Measurements from ENCODE around the gene LTV1. TPM values are rescaled to one million over a fixed set of nuclear protein-coding genes. Genes with fewer than 3 reads are reported as not detected.
"Not testable (repeated sequence)": the region's sequence is repeated elsewhere in the genome, so short reads cannot be mapped to it uniquely, and the experiment has no call there.

The LTV1 gene, protein sequence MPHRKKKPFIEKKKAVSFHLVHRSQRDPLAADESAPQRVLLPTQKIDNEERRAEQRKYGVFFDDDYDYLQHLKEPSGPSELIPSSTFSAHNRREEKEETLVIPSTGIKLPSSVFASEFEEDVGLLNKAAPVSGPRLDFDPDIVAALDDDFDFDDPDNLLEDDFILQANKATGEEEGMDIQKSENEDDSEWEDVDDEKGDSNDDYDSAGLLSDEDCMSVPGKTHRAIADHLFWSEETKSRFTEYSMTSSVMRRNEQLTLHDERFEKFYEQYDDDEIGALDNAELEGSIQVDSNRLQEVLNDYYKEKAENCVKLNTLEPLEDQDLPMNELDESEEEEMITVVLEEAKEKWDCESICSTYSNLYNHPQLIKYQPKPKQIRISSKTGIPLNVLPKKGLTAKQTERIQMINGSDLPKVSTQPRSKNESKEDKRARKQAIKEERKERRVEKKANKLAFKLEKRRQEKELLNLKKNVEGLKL
- total RNA-seq: 10 to 100 TPM; 20.8 to 22.0 TPM

DNA sequence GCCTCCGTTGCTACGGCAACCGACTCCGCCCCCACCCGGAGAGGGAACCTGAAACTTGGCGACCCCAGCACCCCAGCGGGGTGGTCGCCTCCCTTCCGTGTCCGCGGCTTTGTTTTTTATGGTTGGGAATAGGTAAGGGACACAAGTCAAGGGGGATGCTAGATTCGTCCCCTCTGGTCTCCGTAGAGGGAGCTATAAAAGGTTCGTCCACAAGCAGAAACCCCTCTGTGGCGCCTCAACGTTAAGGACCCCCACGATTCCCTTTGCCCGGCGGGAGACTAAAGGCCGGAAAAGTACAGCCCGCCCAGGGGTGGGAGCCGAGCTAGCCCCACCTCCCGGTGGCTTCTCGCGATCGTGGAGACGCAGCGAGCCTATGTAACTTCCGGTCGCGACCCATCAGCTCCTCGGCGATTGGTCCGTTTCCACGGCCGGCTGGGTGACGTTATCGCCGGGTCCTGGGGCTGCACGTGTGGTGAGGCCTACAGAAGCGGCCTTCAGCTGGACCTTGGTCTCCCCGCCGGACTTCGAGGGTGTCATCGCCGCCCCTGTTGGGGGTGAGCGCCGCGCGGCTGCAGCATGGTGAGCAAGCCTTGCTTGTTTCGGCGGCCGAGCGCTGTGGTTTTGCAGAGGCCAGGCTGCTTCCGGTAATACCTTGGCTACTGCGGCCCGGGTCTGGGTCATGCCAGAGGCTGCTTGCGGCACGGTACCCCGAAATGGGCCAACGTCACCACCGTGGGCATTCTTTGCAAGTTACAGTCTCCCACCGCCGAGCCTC lies at the start of gene LTV1:
Gene LTV1, plus strand, starts transcription at position 437 of the 775 bp plus-strand sequence. Its CDS starts 140 bp downstream, at position 577.
- ATAC-seq (ENCODE audit: low read depth): peak; percentile 96
- Mint-ChIP-seq H3K4me3 (peak within 1 kb of the TSS; percentile 98), H3K27me3 (no peaks in the 10 kb centered on the region), H3K36me3 (peaks cover 17% of the 10 kb centered on the region), H3K27ac (peak within 1 kb of the TSS; percentile 96), H3K4me1 (peaks cover 21% of the 10 kb centered on the region), H3K9me3 (no peaks in the 10 kb centered on the region)
- peak; percentile 92 for DNase-seq
- POLR2A ChIA-PET: interaction anchor here (0.7 to 1.6 kb wide), 11 partner anchors 15 to 1695 kb away, joined by 3 to 9 read pairs (median 4); partner anchors contain the start of genes FUCA2 and SF3B5

- DNase-seq; H3K27me3 Mint-ChIP-seq; H3K4me3 Mint-ChIP-seq; H3K27ac Mint-ChIP-seq; ATAC-seq (ENCODE audit: low read depth); POLR2A ChIA-PET; H3K4me1 Mint-ChIP-seq: not testable (repeated sequence)
- Mint-ChIP-seq H3K36me3 (peaks cover 44% of the 10 kb centered on the region), H3K9me3 (peaks cover 28% of the 10 kb centered on the region)
Observed at GRCh38 chr6:143796551-143796950, 46.6 kb upstream of the LTV1 start.

DNA sequence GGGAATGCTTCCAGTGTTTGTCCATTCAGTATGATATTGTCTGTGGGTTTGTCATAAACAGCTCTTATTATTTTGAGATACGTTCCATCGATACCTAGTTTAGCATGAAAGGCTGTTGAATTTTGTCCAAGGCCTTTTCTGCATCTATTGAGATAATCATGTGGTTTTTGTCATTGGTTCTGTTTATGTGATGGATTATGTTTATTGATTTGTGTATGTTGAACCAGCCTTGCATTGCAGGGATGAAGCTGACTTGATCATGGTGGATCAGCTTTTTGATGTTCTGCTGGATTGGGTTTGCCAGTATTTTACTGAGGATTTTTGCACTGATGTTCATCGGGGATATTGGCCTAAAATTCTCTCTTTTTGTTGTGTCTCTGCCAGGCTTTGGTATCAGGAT lies 44.7 kb upstream of the LTV1 start:
- H3K4me1 Mint-ChIP-seq; H3K27me3 Mint-ChIP-seq; POLR2A ChIA-PET; DNase-seq; ATAC-seq (ENCODE audit: low read depth); H3K4me3 Mint-ChIP-seq; H3K27ac Mint-ChIP-seq: not testable (repeated sequence)
- Mint-ChIP-seq H3K36me3 (peaks cover 38% of the 10 kb centered on the region), H3K9me3 (peaks cover 20% of the 10 kb centered on the region)

DNA sequence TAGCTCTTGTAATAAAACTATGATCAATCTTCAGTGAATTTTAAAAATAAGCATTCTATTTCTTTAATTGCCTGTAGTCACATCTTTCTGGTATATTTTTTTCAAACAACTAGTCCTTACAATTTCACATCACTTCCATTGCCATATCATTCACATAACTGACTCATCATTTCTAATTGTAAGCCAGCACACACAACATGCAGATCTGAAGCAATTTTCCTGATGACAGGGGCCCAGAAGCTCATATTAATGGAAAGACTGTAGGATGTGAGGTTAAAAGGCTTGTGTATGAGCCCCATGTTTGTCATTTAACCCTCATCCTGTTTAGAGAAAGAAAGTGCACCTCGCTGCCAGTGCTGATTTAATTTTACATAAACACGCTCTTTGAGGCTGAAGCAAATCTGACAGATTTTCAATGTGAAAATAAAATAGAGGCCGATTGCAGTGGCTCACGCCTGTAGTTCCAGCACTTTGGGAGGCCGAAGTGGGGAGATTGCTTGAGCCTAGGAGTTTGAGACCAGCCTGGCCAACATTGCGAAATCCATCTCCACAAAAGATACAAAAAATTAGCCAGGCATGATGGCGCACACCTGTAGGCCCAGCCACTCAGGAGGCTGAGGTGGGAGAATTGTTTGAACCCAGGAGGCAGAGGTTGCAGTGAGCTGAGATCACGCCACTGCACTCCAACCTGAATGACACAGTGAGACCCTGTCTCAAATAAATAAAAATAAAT lies 40.1 kb upstream of the LTV1 start:
- H3K27me3 Mint-ChIP-seq: no peaks in the 10 kb centered on the region
- peaks cover 11% of the 10 kb centered on the region for H3K4me1 Mint-ChIP-seq
- H3K27ac Mint-ChIP-seq: no peak overlapping the region
- peaks cover 39% of the 10 kb centered on the region for H3K36me3 Mint-ChIP-seq
- H3K4me3 Mint-ChIP-seq: no peak overlapping the region
- POLR2A ChIA-PET: no interaction called here
- no peak for DNase-seq
- H3K9me3 Mint-ChIP-seq: peaks cover 18% of the 10 kb centered on the region
- no peak for ATAC-seq (ENCODE audit: low read depth)

DNA sequence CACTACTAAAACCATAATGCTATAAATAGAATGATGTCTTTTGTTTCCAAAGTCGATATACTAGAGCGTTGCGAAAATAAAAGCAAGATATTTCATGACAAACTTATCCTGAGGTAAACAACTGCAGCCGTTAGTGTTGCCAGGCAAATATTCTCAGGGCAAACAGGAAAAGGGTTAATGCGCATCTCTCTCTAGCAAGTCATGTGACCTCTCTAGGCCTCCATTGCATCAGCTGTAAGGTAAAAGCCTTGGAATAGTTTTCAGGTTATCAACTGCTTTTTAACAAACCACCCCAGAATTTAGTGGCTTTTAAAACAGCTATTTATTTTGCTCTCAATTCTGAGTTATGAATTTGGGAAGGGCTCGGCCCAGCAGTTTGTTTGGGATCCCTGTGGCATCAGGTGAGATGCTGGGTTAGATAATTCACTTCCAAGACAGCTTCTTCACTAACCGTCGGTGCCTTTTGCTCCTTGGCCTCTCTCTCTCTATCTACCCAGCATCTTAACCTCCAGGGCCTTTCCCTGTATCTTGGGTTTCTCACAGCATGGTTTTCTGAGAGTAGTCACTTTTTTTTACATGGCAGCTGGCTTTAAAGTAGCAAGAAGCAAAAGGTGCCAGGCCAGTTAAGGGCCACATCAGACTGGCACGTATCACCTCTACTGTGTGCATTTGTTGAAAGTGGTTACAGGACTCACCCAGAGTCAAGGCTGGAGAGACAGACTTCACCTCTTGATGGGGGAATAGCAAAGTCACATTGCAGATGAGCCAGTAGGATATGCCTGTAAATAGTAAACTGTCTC lies 39.2 kb upstream of the LTV1 start:
- peaks cover 11% of the 10 kb centered on the region for H3K4me1 Mint-ChIP-seq
- POLR2A ChIA-PET: no interaction called here

GRCh38 chr6:143804835-143805239 lies 38.3 kb upstream of the LTV1 start:
- Mint-ChIP-seq H3K36me3 (peaks cover 35% of the 10 kb centered on the region), H3K27ac (no peak overlapping the region), H3K4me1 (peaks cover 11% of the 10 kb centered on the region), H3K9me3 (peaks cover 8% of the 10 kb centered on the region), H3K4me3 (no peak overlapping the region), H3K27me3 (no peaks in the 10 kb centered on the region)
- no peak for DNase-seq
- ATAC-seq (ENCODE audit: low read depth): no peak
- POLR2A ChIA-PET: no interaction called here

More for the DNA sequence above, 39.2 kb upstream of the LTV1 start:
- ATAC-seq (ENCODE audit: low read depth): no peak
- H3K4me3 Mint-ChIP-seq: no peak overlapping the region
- peaks cover 17% of the 10 kb centered on the region for H3K9me3 Mint-ChIP-seq
- no peak for DNase-seq
- H3K36me3 Mint-ChIP-seq: peaks cover 43% of the 10 kb centered on the region
- H3K27ac Mint-ChIP-seq: no peak overlapping the region
- no peaks in the 10 kb centered on the region for H3K27me3 Mint-ChIP-seq

DNA sequence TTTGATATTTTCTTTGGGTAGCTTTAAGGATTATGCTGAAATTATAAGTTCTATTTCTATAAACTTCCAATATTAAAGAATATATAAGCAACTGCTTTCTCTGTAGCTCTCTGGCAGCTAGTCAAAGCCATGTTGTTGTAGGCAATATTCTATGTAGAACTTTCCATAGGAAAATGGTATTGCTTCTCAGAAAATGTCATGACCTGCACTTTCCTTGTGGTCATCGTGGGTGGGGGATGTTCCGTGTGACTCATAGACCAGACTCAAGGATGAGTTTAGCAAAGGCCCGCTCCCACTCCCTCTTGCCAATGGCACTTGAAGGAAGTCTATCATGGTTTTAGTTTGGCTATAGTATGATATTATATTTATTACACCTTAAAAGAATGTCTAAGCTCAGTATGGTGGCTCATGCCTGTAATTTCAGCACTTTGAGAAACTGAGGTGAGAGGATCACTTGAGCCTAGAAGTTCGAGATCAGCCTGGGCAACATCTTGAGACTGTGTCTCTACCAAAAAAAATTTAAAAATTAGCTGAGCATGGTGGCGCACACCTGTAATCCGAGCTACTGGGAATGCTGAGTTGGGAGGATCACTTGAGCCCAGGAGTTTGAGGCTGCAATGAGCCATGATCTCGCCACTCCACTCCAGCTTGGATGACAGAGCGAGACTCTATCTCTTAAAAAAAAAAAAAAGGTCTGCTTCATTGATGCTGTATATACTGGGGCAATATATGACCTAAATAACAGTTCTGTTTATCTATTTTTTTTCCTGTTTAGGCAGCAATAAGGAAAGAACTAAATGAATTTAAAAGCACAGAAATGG lies 36.6 kb upstream of the LTV1 start:
- H3K9me3 Mint-ChIP-seq: no peaks in the 10 kb centered on the region
- H3K4me3 Mint-ChIP-seq: no peak overlapping the region
- DNase-seq: no peak
- H3K4me1 Mint-ChIP-seq: peaks cover 11% of the 10 kb centered on the region
- POLR2A ChIA-PET: no interaction called here
- peaks cover 25% of the 10 kb centered on the region for H3K36me3 Mint-ChIP-seq
- H3K27ac Mint-ChIP-seq: no peak overlapping the region
- peak; percentile 52 for ATAC-seq (ENCODE audit: low read depth)
- no peaks in the 10 kb centered on the region for H3K27me3 Mint-ChIP-seq

DNA sequence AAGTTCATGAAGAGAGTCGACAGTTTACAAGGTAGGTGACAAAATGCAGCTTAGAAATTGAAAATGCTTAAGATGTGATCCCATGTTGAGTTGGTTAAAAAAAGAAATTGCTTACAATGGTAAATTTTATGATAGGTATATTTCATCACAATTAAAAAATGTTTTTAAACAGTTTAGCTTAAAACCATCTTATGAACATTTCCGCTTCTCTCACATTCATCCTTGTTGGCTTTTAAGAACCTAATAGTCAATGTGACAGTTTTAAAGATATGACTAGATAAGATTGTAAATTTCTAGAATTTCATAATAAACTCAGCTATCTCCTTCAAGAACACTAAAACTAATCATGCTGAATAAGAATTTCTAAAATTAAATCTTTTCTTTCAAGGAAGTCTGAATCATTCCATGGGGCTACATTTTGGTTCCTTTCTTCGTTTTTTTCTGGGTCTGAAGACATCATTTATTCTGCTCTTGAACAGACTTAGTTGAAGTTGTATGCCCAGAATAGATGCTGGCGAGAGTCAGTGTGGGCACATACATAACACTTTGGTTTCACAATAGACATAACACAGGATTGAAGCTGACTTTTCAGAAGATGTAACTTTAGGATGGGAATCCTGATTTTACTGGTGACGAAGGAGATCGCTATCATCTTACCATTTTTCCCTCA lies 35.9 kb upstream of the LTV1 start:
- peaks cover 12% of the 10 kb centered on the region for H3K4me1 Mint-ChIP-seq
- peaks cover 19% of the 10 kb centered on the region for H3K36me3 Mint-ChIP-seq
- H3K27me3 Mint-ChIP-seq: no peaks in the 10 kb centered on the region
- no peak overlapping the region for H3K27ac Mint-ChIP-seq
- POLR2A ChIA-PET: no interaction called here
- H3K4me3 Mint-ChIP-seq: no peak overlapping the region
- no peak for DNase-seq
- ATAC-seq (ENCODE audit: low read depth): no peak
- H3K9me3 Mint-ChIP-seq: no peaks in the 10 kb centered on the region

DNA sequence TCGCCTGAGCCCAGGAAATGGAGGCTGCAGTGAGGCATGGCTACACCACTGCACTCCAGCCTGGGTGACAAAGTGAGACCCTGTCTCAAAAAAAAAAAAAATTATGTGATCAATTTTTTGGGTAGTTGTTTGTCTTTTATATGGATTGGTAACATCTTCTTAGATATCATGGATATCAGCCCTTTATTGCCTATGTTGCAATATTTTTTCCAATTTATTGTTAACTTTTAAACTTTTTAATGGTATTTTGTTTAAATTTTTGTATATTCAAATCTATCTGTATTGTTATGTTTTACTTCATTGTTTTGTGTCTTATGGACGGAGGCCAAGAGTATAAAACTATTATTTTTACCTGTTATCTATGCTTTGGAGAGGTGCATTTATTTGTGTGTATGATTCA lies 32.4 kb upstream of the LTV1 start:
- Mint-ChIP-seq H3K9me3 (no peaks in the 10 kb centered on the region), H3K27me3 (no peaks in the 10 kb centered on the region), H3K4me1 (peaks cover 9% of the 10 kb centered on the region), H3K36me3 (peaks cover 15% of the 10 kb centered on the region), H3K4me3 (no peak overlapping the region), H3K27ac (no peak overlapping the region)
- ATAC-seq (ENCODE audit: low read depth) (no peak), DNase-seq (no peak)
- POLR2A ChIA-PET: no interaction called here

DNA sequence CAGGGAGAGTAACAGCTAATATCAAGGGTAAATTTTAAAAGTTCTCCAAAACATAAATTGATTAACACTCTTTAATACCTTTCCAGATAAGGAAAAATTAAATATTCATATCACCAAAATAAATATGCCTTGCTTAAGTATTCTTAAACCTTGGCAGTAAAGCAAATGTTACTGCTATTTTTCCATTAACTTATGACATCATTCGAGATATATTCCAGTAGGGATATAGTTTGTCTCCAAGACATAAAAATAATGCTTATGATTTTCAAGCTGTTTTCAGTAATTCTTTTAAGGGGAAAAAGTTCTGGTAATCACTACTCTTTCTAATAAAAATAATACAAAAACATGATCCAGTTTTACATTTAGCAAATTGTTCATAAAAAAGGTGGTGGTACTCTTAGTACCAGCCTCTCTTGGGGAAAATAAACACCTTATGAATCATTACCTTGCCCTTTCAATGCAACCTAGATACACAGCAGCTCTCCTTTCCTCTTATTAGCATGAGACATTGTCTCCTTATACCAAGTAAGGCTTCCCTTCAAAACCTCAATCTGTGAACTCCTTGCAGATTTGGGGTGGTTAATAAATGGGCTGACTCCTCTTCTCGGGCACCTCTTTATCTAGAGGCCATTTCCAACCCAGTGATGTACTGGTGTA lies 31.5 kb upstream of the LTV1 start:
- Mint-ChIP-seq H3K4me1 (peaks cover 4% of the 10 kb centered on the region), H3K9me3 (no peaks in the 10 kb centered on the region), H3K27me3 (no peaks in the 10 kb centered on the region), H3K36me3 (peaks cover 15% of the 10 kb centered on the region), H3K4me3 (no peak overlapping the region), H3K27ac (no peak overlapping the region)
- no peak for ATAC-seq (ENCODE audit: low read depth)
- no peak for DNase-seq
- POLR2A ChIA-PET: no interaction called here

DNA sequence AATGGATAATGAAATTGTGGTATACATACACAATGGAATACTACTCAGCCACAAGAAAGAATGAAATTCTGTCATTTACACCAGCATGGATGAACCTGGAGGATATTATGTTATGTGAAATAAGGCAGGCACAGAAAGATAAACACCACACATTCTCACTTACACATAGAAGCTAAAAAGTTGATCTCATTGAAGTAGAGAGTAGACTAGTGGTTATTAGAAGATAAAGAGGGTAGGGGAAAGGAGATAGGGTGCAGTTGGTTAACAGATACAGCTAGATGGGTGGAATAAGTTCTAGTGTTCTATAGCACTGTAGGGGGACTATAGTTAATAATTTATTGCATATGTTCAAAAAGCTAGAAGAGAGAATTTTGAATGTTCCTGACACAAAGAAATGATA lies 25.5 kb upstream of the LTV1 start:
- H3K4me1 Mint-ChIP-seq: no peaks in the 10 kb centered on the region
- no peaks in the 10 kb centered on the region for H3K27me3 Mint-ChIP-seq
- no peaks in the 10 kb centered on the region for H3K9me3 Mint-ChIP-seq
- DNase-seq (no peak), ATAC-seq (ENCODE audit: low read depth) (no peak)
- no peaks in the 10 kb centered on the region for H3K36me3 Mint-ChIP-seq
- H3K4me3 Mint-ChIP-seq: no peak overlapping the region
- POLR2A ChIA-PET: no interaction called here
- no peak overlapping the region for H3K27ac Mint-ChIP-seq
